HCT116 (cell line): ENCODE measurements around the gene CETN2. TPM values are rescaled to one million over a fixed set of nuclear protein-coding genes. Genes with fewer than 3 reads are reported as not detected.

ENCODE experiments used
- ATAC-seq: fragments of 200-7000 bp; cut with Tn5 transposase; 2 replicates; pipeline ENCODE4 v1.9.1; 2020; ENCODE audit warnings: mild to moderate bottlenecking, moderate library complexity
- BruUV-seq: library from RNA; stranded (reverse); fragments of 400-500 nt; replicated peaks from 2 replicates; lab custom pipeline; 2021; lab: Mats Ljungman, UMichigan
- CTCF ChIA-PET: fragments of 300-600 bp; sonication (Branson Sonifier 250); formaldehyde crosslinking; loops from one replicate; lab custom pipeline; 2021; ENCODE audit warnings: antibody characterized with exemption; lab: Charles Lee
- POLR2A ChIA-PET: fragments of 300-600, 350-600 bp; sonication (Branson Sonifier 250); formaldehyde crosslinking; loops from one replicate; lab custom pipeline; 2021; ENCODE audit warnings: antibody characterized with exemption; lab: Charles Lee
- RAD21 ChIA-PET, 2 experiments: fragments of 300-600 bp; sonication (Branson Sonifier 250); formaldehyde crosslinking; loops; one replicate each; lab custom pipeline; 2023; ENCODE audit warnings: low total read pairs in 2 of 2; ENCODE audit not compliant: uncharacterized antibody in 2 of 2, unreplicated experiment in 2 of 2, low non-redundant PET in 1 of 2; lab: Charles Lee
- DNase-seq: peaks from one replicate; pipeline ENCODE4 v3.0.0-alpha.2; 2010; ENCODE audit warnings: low read depth, low spot score
- H2AFZ ChIP-seq: fragments of 200-600 bp; shearing (Covaris generic), sonication (generic); 2 replicates; pipeline ENCODE4 v1.6.1; 2017; ENCODE audit warnings: low read depth, mixed run types, mixed read lengths, antibody characterized with exemption, low read length; ENCODE audit not compliant: poor library complexity, severe bottlenecking
- H3K27ac ChIP-seq: 2 replicates; pipeline ENCODE4 v1.5.1; 2012; ENCODE audit warnings: low read depth, low read length
- H3K27me3 ChIP-seq: fragments of 200-600 bp; sonication (generic); 2 replicates; pipeline ENCODE4 v1.6.1; 2016; ENCODE audit warnings: mixed run types, low read length, mixed read lengths; ENCODE audit not compliant: insufficient read depth
- H3K36me3 ChIP-seq, 2 experiments: fragments of 200-500 bp in 1 of 2; fragments of 200-600 bp in 1 of 2; sonication (Bioruptor generic) in 1 of 2; sonication (generic) in 1 of 2; 2 replicates each; pipeline versions ENCODE4 v1.5.1 to v1.6.1; 2014 to 2016; ENCODE audit warnings: low read length in 2 of 2, inconsistent platforms in 1 of 2, mixed read lengths in 1 of 2, mixed run types in 1 of 2; ENCODE audit not compliant: insufficient read depth in 2 of 2, control insufficient read depth in 1 of 2
- H3K4me1 ChIP-seq, 2 experiments: fragments of 200-600 bp in 1 of 2; sonication (generic) in 1 of 2; 2 replicates each; pipeline versions ENCODE4 v1.5.1 to v1.6.1; 2012 to 2017; ENCODE audit warnings: low read length in 2 of 2, inconsistent platforms in 1 of 2, mild to moderate bottlenecking in 1 of 2, mixed read lengths in 1 of 2, mixed run types in 1 of 2, moderate library complexity in 1 of 2; ENCODE audit not compliant: insufficient read depth in 2 of 2, control insufficient read depth in 1 of 2
- H3K4me2 ChIP-seq: fragments of 200-600 bp; sonication (generic); 2 replicates; pipeline ENCODE4 v1.6.1; 2017; ENCODE audit warnings: mixed run types, low read length, mixed read lengths
- H3K4me3 ChIP-seq, 2 experiments: fragments of 200-600 bp in 1 of 2; sonication (generic) in 1 of 2; replicated peaks in 1 of 2; 2 replicates each; pipeline ENCODE4 v1.5.1; 2011 to 2016; ENCODE audit warnings: low read length in 2 of 2, control low read depth in 1 of 2, low read depth in 1 of 2, mild to moderate bottlenecking in 1 of 2, mixed read lengths in 1 of 2, mixed run types in 1 of 2
- H3K79me2 ChIP-seq: fragments of 200-600 bp; sonication (generic); 2 replicates; pipeline ENCODE4 v1.6.1; 2017; ENCODE audit warnings: mild to moderate bottlenecking, mixed run types, low read length, moderate library complexity, mixed read lengths; ENCODE audit not compliant: insufficient read depth
- H3K9ac ChIP-seq: fragments of 200-600 bp; sonication (generic); 2 replicates; pipeline ENCODE4 v1.6.1; 2016; ENCODE audit warnings: low read length, mixed read lengths
- H3K9me2 ChIP-seq: fragments of 200-600 bp; sonication (generic), shearing (Covaris generic); 2 replicates; pipeline ENCODE4 v1.6.1; 2017; ENCODE audit warnings: mixed run types, mild to moderate bottlenecking, moderate library complexity; ENCODE audit not compliant: insufficient read depth
- H3K9me3 ChIP-seq, 2 experiments: fragments of 200-500 bp in 1 of 2; fragments of 200-600 bp in 1 of 2; sonication (Bioruptor generic) in 1 of 2; sonication (generic) in 1 of 2; 2 replicates each; pipeline ENCODE4 v1.6.1; 2014 to 2017; ENCODE audit warnings: low read length in 2 of 2, mixed read lengths in 2 of 2, inconsistent platforms in 1 of 2, low read depth in 1 of 2, mild to moderate bottlenecking in 1 of 2, mixed run types in 1 of 2, moderate library complexity in 1 of 2; ENCODE audit not compliant: control insufficient read depth in 1 of 2, insufficient read depth in 1 of 2
- H4K20me1 ChIP-seq: fragments of 200-600 bp; sonication (generic), shearing (Covaris generic); 2 replicates; pipeline ENCODE4 v1.6.1; 2017; ENCODE audit warnings: mixed run types, mild to moderate bottlenecking, moderate library complexity; ENCODE audit not compliant: insufficient read depth
- CEBPB ChIP-seq: IDR thresholded peaks from 2 replicates; pipeline ENCODE4 v1.6.1; 2012; ENCODE audit warnings: low read depth
- CTCF ChIP-seq, 3 experiments: fragments of 200-600 bp in 1 of 3; sonication (generic) in 1 of 3; IDR thresholded peaks in 2 of 3; conservative IDR thresholded peaks in 1 of 3; 2 replicates each; pipeline ENCODE4 v1.5.1; 2012 to 2017; ENCODE audit warnings: low read depth in 2 of 3, low read length in 2 of 3, antibody characterized with exemption in 1 of 3, borderline replicate concordance in 1 of 3, control low read depth in 1 of 3, mild to moderate bottlenecking in 1 of 3, mixed read lengths in 1 of 3, mixed run types in 1 of 3, moderate library complexity in 1 of 3; ENCODE audit not compliant: insufficient read depth in 1 of 3
- MAX ChIP-seq: IDR thresholded peaks from 2 replicates; pipeline ENCODE4 v1.6.1; 2012
- SRF ChIP-seq: IDR thresholded peaks from 2 replicates; pipeline ENCODE4 v1.6.1; 2012; ENCODE audit warnings: low read depth
- TCF7L2 ChIP-seq: IDR thresholded peaks from 2 replicates; pipeline ENCODE4 v1.7.0; 2011; ENCODE audit warnings: borderline replicate concordance, inconsistent platforms; ENCODE audit not compliant: insufficient read depth, insufficient read length; ENCODE audit errors: extremely low read depth
- YY1 ChIP-seq: IDR thresholded peaks from 2 replicates; pipeline ENCODE4 v1.6.1; 2011; ENCODE audit warnings: low read length, low read depth, moderate library complexity, mild to moderate bottlenecking; ENCODE audit not compliant: insufficient replicate concordance; ENCODE audit errors: extremely low read depth
- ZFX ChIP-seq: fragments of 450-650 bp; IDR thresholded peaks from 2 replicates; pipeline ENCODE4 v1.6.1; 2017
- ZNF274 ChIP-seq: fragments of 200-500 bp; sonication (Bioruptor generic); IDR thresholded peaks from 2 replicates; pipeline ENCODE4 v1.6.1; 2014; ENCODE audit warnings: mild to moderate bottlenecking, low read depth, low read length, inconsistent platforms
- intact Hi-C: fragments of 100-400 bp; cut with micrococcal nuclease; formaldehyde crosslinking; loops from 2 replicates; pipeline ENCODE4 v1.10.0; 2022
- total RNA-seq: library from RNA; stranded (reverse); gene quantifications from one replicate; pipeline ENCODE4 v1.2.1, GENCODE V29; 2021; ENCODE audit not compliant: unreplicated experiment

The CETN2 gene
- total RNA-seq, 1 experiment from 2014 or later = 20.9 TPM

- intact Hi-C loops = no loop called here
- no TSS peak for BruUV-seq
Observed at GRCh38 chrX:152806035-152806434, 24.5 kb downstream of the CETN2 start.

More at GRCh38 chrX:152806035-152806434, 24.5 kb downstream of the CETN2 start:
- no peak overlapping the region for H3K4me3 ChIP-seq
- CTCF ChIA-PET = no interaction called here
- H3K4me1 ChIP-seq = no peaks in the 10 kb centered on the region
- no peak overlapping the region for H3K4me2 ChIP-seq
- POLR2A ChIA-PET = no interaction called here
- no peak overlapping the region for H3K9ac ChIP-seq
- no peak for DNase-seq
- no peaks in the 10 kb centered on the region for H3K79me2 ChIP-seq
- TF ChIP-seq TCF7L2 = no peak
- TF ChIP-seq ZFX = no peak
- no peak for TF ChIP-seq ZNF274
- no peak for TF ChIP-seq YY1
- no peak for TF ChIP-seq CEBPB
- no peak for TF ChIP-seq SRF
- no peak for TF ChIP-seq CTCF (IDR thresholded peaks at IDR 0.05 in 2 of 3, conservative IDR thresholded peaks at IDR 0.05 in 1 of 3; ENCODE audit: borderline replicate concordance in 1 of 3, insufficient read depth in 1 of 3, low read depth in 2 of 3, low read length in 2 of 3)
- TF ChIP-seq MAX = no peak
- RAD21 ChIA-PET = no interaction called here
- H2AFZ ChIP-seq = no peak overlapping the region
- no peak for ATAC-seq
- H4K20me1 ChIP-seq = no peaks in the 10 kb centered on the region
- no peaks in the 10 kb centered on the region for H3K27me3 ChIP-seq
- H3K36me3 ChIP-seq = no peaks in the 10 kb centered on the region
- H3K27ac ChIP-seq = no peak overlapping the region
- H3K9me3 ChIP-seq = no peaks in the 10 kb centered on the region
- no peaks in the 10 kb centered on the region for H3K9me2 ChIP-seq
